ENCODE data around the gene CSN1S1.

DNA sequence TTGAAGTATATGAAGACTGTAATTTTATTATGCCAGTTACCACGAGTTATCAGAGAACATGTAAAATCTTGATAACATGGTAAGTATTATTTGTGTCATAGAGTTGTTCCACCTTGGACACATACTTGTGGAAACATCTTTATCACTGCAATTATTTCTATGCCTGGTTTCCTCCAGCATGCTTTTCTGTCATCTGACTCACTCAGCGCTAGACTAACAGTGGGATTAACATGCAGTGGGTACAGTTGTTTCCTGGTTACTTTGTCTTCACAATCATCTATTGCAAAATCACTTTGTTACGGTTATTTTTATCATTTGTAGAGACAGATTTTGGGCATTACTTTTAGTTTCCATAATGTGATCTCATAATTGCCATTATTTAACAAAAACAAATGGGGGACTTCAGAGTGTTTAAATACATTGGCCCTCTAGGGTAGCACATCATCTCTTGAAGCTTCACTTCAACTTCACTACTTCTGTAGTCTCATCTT lies 64.7 kb downstream of the CSN1S1 start, which contains the start of gene STATH:
- no peak for TF ChIP-seq POLR2A (IDR thresholded peaks at IDR 0.05; ENCODE audit: low read depth, low read length)
- TF ChIP-seq POLR2AphosphoS5 (IDR thresholded peaks at IDR 0.05; ENCODE audit: low read depth, low read length) = no peak

Measured in GM12891 (cell line).